Measurements from ENCODE around the gene USP3.

DNA sequence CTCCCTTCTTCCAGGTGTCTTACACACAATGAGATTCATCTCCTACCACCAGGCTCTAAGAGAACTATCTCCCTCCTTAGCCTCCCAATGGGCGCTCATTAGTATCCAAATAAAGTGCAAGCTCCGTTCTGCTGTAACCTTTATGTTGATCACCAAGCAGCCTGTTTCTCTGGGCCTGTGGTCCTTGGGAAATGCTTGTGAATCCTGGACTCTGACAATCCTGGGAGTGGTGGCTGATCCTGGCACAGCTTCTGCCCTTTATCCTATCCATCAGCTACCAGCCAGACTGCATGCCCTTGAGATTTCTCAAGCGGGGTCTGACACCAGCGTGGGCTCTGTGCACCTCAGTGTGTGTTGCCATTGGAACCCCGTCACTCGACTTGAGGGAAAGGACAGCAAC, 26.1 kb upstream of the USP3 start:
- no peak for TF ChIP-seq GLIS3 (CRISPR knock-in tag; IDR thresholded peaks at IDR 0.05)
- TF ChIP-seq PPARA (CRISPR knock-in tag; IDR thresholded peaks at IDR 0.05; ENCODE audit: borderline replicate concordance), result no peak
- TF ChIP-seq ARNTL (CRISPR knock-in tag; IDR thresholded peaks at IDR 0.05; ENCODE audit: borderline replicate concordance, low read depth), result no peak
- no peak for TF ChIP-seq ZNF8 (CRISPR knock-in tag; IDR thresholded peaks at IDR 0.05)
- no peak for TF ChIP-seq ZC3H10 (CRISPR knock-in tag; IDR thresholded peaks at IDR 0.05)
- TF ChIP-seq ZNF565 (CRISPR knock-in tag; conservative IDR thresholded peaks at IDR 0.05; ENCODE audit: low read depth), result no peak
- no peak for TF ChIP-seq ISL1 (CRISPR knock-in tag; IDR thresholded peaks at IDR 0.05)
- TF ChIP-seq RARB (CRISPR knock-in tag; IDR thresholded peaks at IDR 0.05), result no peak
- no peak for TF ChIP-seq TCF4 (CRISPR knock-in tag; IDR thresholded peaks at IDR 0.05; ENCODE audit: borderline replicate concordance)
- TF ChIP-seq CSDC2 (CRISPR knock-in tag; IDR thresholded peaks at IDR 0.05), result no peak
- TF ChIP-seq, protein P1, sequence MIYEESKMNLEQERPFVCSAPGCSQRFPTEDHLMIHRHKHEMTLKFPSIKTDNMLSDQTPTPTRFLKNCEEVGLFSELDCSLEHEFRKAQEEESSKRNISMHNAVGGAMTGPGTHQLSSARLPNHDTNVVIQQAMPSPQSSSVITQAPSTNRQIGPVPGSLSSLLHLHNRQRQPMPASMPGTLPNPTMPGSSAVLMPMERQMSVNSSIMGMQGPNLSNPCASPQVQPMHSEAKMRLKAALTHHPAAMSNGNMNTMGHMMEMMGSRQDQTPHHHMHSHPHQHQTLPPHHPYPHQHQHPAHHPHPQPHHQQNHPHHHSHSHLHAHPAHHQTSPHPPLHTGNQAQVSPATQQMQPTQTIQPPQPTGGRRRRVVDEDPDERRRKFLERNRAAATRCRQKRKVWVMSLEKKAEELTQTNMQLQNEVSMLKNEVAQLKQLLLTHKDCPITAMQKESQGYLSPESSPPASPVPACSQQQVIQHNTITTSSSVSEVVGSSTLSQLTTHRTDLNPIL (CRISPR knock-in tag; IDR thresholded peaks at IDR 0.05; ENCODE audit: low read depth), result no peak
- TF ChIP-seq, protein P2, sequence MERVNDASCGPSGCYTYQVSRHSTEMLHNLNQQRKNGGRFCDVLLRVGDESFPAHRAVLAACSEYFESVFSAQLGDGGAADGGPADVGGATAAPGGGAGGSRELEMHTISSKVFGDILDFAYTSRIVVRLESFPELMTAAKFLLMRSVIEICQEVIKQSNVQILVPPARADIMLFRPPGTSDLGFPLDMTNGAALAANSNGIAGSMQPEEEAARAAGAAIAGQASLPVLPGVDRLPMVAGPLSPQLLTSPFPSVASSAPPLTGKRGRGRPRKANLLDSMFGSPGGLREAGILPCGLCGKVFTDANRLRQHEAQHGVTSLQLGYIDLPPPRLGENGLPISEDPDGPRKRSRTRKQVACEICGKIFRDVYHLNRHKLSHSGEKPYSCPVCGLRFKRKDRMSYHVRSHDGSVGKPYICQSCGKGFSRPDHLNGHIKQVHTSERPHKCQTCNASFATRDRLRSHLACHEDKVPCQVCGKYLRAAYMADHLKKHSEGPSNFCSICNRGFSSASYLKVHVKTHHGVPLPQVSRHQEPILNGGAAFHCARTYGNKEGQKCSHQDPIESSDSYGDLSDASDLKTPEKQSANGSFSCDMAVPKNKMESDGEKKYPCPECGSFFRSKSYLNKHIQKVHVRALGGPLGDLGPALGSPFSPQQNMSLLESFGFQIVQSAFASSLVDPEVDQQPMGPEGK (CRISPR knock-in tag; IDR thresholded peaks at IDR 0.05; ENCODE audit: borderline replicate concordance), result no peak
- no peak for TF ChIP-seq ESRRG (CRISPR knock-in tag; IDR thresholded peaks at IDR 0.05)
- no peak for TF ChIP-seq ZFP3 (CRISPR knock-in tag; IDR thresholded peaks at IDR 0.05)

All from SK-N-SH treated with all-trans-retinoic acid at 6 μM for 48 hours (cell line).